HPDE6-E6E7 (cell line): ENCODE measurements around the gene IGSF21.

Source experiments
- DNase-seq: peaks from one replicate; pipeline ENCODE4 v3.0.0; 2011; ENCODE audit warnings: missing footprints; ENCODE audit errors: extremely low spot score

Gene IGSF21

DNA sequence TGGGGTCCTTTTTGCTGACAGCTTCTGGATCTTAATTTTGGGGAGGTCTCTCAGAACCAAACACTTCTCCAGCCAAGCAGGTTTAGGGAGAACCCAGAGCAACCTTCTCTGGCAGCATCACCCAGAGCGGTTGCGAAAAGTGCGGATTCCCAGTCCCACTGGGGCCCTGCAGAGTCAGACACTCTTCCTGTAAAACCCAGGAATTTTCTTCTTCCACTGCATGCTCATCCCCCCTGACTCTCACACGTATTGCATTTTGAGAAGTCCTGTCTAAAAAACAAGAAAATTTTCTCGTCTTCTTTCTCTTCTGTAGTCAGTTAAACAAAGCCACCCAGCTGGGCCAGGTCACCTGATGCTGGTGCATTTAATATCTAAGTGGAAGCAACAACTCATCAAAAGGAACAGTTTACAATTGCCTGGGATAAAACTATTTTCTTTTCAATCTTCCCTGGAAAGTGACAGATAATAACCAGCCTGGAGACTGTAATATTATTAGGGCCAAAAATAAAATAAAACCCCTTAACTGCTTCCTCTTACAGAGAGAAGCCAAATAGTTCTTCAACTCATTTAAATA lies 156.0 kb downstream of the IGSF21 start:
- no peak for DNase-seq

DNA sequence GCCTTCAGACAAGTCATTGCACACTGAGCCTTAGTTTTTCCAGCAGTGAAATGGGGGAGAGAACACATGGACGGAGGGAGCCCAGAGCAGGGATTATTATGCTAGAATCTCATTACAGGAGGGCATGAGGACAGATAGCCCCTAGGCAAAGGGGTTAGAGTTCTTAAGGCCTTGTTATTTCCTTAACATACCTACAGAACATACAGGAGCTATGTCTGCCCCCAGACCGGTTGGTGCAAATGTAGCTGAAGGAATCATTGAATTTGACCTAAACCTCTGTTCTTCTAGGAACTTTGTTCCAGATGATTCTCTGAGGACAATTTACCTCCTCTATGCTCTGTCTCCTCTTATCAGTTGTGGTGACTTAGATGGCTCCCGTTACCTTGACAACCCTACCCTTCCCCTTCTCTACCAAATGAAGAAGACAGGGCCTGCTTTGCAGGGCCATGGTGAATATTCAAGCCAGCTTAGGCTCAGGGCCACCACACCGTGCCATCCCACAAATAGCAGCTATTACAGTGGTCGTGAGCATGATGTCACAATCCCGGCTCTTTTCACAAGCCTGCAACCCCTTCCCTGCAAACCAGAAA lies 156.9 kb downstream of the IGSF21 start:
- no peak for DNase-seq

GRCh38 chr1:18265641-18266040 lies 158.0 kb downstream of the IGSF21 start:
- DNase-seq, result no peak

DNA sequence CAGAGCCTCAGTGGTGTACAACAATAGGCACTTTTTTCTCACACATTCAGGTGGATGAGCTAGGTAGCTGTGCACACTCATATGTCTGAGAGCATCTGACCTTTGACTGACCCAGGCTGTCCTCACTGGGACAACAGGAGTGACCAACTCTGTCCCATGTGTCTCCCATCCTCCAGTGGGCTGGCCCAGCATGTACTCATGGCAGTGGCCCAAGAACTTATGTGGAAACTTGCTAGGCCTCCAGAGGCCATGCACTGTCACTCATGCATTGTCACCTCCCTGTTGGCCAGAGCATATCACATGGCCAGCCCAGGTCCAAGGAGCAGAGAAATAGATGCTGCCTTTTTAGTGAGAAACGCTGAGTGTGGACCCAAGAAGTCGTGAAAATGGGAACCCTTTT lies 158.8 kb downstream of the IGSF21 start:
- DNase-seq, result no peak

GRCh38 chr1:18271336-18271735 lies 163.7 kb downstream of the IGSF21 start:
- DNase-seq, result no peak

GRCh38 chr1:18278946-18279345 lies 171.3 kb downstream of the IGSF21 start:
- no peak for DNase-seq

GRCh38 chr1:18279351-18280074 lies 171.9 kb downstream of the IGSF21 start:
- DNase-seq, result no peak

GRCh38 chr1:18280956-18281355 lies 173.4 kb downstream of the IGSF21 start:
- no peak for DNase-seq

GRCh38 chr1:18282851-18283600 lies 175.4 kb downstream of the IGSF21 start:
- no peak for DNase-seq

DNA sequence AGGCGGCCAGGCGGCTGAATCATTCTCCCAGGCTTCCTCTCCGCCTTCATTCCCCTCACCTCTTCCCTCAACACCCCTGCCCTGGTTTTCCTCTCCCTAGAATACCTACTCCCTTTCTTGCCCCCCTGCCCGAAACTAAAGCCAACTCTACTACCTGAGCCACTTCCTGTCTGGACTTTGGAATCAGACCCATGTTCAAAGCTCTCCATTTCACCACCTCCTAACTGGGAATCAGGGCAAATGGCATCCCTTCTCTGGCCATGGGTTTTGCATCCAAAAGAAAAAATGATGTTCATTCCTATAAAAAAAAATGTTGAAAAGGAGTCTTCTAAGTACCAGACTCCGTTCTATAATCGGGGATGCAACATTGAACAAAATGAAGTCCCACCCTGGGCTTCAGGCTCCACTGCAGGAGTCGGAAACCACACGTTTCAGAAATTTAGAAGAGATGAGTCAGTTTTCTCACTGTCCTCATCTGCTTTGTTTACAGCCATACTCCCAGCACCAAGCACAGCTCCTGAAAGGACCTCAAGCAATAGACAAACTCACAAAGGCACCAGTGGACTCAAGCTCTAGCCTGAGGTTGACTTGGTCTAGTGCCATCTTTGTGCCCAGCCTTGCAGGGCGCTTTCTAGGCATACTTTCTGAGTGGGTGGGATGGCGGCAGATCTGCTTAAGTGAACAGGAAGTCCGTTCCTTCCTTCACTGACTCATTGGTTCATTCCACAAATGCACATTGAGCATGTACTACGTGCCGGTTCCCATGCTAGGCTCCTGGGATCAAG lies 176.2 kb downstream of the IGSF21 start:
- no peak for DNase-seq

DNA sequence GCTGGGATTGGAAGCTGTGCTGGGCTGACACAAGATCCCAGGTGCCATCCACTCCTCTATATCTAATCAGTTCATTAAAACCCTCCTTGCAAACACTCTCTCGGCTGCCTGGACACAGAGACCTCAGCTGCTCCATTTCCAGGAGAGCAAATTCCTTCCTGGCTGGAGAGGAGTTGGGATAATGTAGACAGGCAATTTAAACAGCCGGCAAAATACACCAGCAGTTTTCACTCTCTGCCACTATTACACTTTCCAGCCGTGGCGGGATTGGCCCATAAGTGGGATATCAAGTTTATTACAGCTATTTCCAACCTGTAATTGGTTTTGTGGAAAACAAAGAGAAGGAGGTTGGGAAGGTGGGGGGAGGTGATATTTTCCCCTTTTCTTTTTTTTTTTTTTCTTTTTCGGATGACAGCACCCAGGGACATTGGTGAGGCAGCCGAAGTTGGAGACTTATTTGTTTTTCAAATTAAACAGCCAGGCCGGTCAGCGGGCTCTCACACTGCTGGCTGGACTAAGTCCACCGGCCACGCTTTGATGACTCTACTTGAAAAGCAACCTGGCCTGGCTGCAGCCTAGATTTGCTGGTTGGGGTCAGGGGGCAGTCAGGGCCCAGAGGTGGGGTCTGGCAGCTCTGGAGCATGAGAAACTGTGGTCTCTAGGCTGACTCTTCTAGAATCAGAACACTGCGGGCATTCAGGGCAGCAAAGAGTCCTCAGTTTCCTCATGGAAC lies 177.4 kb downstream of the IGSF21 start:
- DNase-seq, result no peak

- no peak for DNase-seq
These were observed 177.9 kb downstream of the IGSF21 start for GRCh38 chr1:18285538-18285924.

GRCh38 chr1:18288722-18289121 lies 181.1 kb downstream of the IGSF21 start:
- DNase-seq, result no peak

DNA sequence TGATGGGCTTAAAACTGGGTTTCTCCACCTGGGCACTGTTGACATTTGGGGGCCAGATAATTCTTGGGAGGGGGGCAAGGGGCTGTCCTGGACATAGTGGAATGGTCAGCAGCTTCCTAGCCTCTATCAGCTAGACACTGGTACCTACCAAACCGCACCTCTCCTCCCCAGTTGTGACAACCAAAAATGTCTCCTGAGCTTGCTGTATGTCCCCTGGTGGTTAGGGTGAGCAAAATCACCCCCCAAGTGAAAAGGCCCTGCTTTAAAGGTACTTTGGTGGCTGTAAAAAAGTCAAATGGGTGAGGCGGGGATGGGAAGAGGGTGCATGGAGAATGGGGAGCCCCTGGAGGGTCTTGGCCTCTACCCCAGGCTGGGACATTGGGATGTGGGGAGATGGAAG lies 182.0 kb downstream of the IGSF21 start:
- no peak for DNase-seq

- no peak for DNase-seq
These were observed 183.3 kb downstream of the IGSF21 start for GRCh38 chr1:18290740-18291412.

- DNase-seq, result no peak
These were observed 184.9 kb downstream of the IGSF21 start for GRCh38 chr1:18292531-18292930.

DNA sequence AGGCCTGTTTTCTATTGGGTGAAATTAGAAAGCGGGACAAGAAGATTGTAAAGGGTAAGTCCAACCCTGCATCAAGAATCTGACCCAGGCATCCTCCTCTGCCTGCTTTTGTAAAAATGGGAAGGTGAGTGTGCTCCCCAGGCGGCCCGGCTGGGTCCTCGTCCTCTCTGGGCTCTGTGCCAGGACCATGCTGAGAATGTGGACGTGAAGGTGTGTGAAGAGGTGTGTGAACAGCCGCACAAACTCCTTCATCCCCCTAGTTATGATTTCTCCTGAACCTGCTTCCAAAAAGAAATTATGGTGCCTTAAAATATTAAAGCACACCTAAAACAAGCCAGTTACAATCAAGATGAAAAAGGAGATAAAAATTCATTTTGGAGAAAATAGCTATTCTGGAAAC lies 185.7 kb downstream of the IGSF21 start:
- no peak for DNase-seq

DNA sequence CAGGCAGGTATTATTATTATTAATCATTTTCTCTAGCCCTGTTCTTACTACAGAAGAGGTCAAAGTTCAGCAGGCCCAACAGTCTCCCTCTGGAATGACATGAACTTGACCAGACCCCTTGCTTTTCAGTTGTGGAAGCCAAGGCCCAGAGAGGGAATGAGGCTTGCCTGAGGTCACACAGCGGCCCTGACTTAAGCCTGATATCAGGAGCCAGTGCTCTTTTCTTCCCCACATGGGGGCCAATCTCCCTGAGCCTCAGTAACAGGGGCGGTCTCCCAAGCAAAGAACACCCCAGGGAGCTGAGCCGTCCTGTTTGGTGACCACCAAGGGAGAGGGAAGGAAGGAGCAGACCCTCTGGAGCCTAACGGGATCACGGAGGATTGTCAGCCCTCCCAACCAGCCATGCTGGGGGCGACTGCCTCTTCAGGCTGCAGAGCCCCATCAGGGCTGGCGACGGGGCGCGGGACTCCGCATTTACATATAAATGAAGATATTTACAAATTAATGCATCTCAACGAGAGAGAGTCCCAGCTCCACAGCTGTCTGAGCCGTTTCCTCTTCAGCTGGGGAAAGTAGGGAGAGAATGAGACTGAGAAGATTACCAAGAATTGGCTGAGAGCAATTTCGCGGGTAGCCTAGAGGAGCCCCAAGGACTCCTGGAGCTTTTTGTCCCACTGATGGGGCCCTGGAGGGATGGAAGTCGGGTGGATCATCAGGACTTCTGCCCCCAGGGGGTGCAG lies 187.0 kb downstream of the IGSF21 start:
- DNase-seq, result no peak

DNA sequence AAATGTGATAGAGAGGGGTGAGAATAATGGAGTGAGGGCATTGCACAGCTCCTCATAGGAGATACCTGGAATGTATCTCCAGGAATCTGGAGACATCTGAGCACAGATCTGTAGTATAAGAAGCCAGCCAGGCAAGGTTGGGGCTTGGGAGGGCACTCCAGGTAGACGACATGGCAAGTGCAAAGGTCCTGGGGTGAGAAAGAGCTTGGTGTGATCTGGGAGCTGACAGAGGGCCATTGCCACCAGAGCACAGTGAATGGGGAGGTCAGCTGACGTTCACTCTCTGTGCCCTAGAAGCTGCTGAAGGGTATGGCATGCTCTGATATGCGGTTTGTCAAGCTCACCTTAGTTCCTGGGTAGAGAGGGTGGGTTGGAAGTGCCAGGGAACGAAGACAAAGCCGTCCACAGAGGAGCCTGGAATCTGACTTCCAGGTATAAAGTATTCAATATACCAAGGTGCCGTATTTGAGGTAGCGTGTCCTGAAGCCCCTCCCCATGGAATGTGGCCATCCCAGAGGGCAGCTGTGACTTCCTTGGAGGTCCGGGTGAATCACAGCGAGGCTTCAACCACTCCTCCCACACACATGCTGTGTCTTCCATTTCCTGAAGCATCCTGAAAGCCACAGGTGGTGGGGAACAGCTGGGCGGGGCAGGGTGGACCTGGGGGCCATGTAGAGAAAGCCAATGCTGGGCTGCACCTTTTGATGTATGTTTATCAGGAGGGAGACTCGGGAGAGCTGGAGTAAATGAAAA lies 190.5 kb downstream of the IGSF21 start:
- DNase-seq, result no peak
